Measurements from ENCODE around the gene SH3RF3.

Gene SH3RF3

GRCh38 chr2:109237792-109238191 is 108.8 kb downstream of the SH3RF3 start:
- TF ChIP-seq GATA3 (IDR thresholded peaks at IDR 0.05; ENCODE audit: low read depth, low read length) (no peak), GATA2 (IDR thresholded peaks at IDR 0.05; ENCODE audit: low read depth, low read length) (no peak)

- no peak for TF ChIP-seq GATA3 (IDR thresholded peaks at IDR 0.05; ENCODE audit: low read depth, low read length)
- no peak for TF ChIP-seq GATA2 (IDR thresholded peaks at IDR 0.05; ENCODE audit: low read depth, low read length)
These were observed 109.6 kb downstream of the SH3RF3 start for GRCh38 chr2:109238580-109238979.

- TF ChIP-seq GATA3 (IDR thresholded peaks at IDR 0.05; ENCODE audit: low read depth, low read length) = no peak
- no peak for TF ChIP-seq GATA2 (IDR thresholded peaks at IDR 0.05; ENCODE audit: low read depth, low read length)
These were observed 110.7 kb downstream of the SH3RF3 start for GRCh38 chr2:109239720-109240119.

- TF ChIP-seq GATA2 (IDR thresholded peaks at IDR 0.05; ENCODE audit: low read depth, low read length) = no peak
- TF ChIP-seq GATA3 (IDR thresholded peaks at IDR 0.05; ENCODE audit: low read depth, low read length) = no peak
These were observed 113.2 kb downstream of the SH3RF3 start for GRCh38 chr2:109242210-109242653.

- TF ChIP-seq GATA3 (IDR thresholded peaks at IDR 0.05; ENCODE audit: low read depth, low read length) (no peak), GATA2 (IDR thresholded peaks at IDR 0.05; ENCODE audit: low read depth, low read length) (no peak)
These were observed 113.8 kb downstream of the SH3RF3 start for GRCh38 chr2:109242654-109243331.

- no peak for TF ChIP-seq GATA2 (IDR thresholded peaks at IDR 0.05; ENCODE audit: low read depth, low read length)
- TF ChIP-seq GATA3 (IDR thresholded peaks at IDR 0.05; ENCODE audit: low read depth, low read length) = no peak
These were observed 114.7 kb downstream of the SH3RF3 start for GRCh38 chr2:109243526-109244303.

DNA sequence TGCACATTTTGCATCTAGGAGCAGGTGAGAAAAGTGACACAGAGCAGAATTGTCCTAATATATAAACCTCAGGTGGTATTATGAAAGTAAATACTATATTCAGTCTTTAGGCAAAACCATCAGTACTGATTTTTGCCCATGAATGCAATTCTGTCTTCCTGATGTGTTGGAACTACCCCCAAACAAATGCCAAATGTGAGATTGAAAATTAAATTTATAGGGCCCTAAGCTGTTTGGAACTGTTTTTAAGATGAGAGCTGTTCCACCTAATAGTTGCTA is 115.2 kb downstream of the SH3RF3 start:
- TF ChIP-seq GATA2 (IDR thresholded peaks at IDR 0.05; ENCODE audit: low read depth, low read length) = no peak
- no peak for TF ChIP-seq GATA3 (IDR thresholded peaks at IDR 0.05; ENCODE audit: low read depth, low read length)

DNA sequence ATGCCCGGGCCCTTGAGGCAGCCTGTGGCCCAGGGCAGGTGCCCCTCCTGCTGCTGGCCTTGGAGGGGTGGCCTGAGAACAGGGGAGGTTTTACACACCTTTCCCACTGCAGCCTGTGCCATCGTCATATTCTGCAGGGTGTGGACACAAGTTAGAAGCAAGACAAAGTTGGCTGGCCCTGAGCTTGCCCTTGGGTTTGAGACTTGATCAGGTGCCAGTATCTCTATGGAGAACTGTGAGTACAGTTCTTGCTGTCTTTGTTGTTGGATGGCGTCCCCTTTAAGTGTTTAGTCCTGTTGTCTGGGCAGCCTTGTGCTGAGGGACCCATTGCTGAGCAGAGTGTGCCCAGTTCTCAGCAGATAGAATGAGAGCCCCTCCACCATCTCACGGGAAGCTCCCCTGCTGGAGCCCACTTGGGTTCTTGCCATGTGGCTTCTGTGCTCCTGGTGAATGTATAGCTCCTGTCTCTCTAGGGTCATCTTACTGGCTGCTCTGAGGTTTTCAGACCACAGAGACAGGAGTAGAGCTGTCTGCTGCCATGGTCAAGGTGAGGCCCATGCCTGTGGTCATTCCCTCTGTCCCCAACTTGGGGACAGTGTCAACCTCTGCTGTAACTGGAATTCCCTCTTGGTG is 115.9 kb downstream of the SH3RF3 start:
- TF ChIP-seq GATA2 (IDR thresholded peaks at IDR 0.05; ENCODE audit: low read depth, low read length) = no peak
- no peak for TF ChIP-seq GATA3 (IDR thresholded peaks at IDR 0.05; ENCODE audit: low read depth, low read length)

- TF ChIP-seq GATA3 (IDR thresholded peaks at IDR 0.05; ENCODE audit: low read depth, low read length) = no peak
- no peak for TF ChIP-seq GATA2 (IDR thresholded peaks at IDR 0.05; ENCODE audit: low read depth, low read length)
These were observed 117.2 kb downstream of the SH3RF3 start for GRCh38 chr2:109246176-109246575.

GRCh38 chr2:109246616-109247015 is 117.6 kb downstream of the SH3RF3 start:
- TF ChIP-seq GATA3 (IDR thresholded peaks at IDR 0.05; ENCODE audit: low read depth, low read length) = no peak
- no peak for TF ChIP-seq GATA2 (IDR thresholded peaks at IDR 0.05; ENCODE audit: low read depth, low read length)

DNA sequence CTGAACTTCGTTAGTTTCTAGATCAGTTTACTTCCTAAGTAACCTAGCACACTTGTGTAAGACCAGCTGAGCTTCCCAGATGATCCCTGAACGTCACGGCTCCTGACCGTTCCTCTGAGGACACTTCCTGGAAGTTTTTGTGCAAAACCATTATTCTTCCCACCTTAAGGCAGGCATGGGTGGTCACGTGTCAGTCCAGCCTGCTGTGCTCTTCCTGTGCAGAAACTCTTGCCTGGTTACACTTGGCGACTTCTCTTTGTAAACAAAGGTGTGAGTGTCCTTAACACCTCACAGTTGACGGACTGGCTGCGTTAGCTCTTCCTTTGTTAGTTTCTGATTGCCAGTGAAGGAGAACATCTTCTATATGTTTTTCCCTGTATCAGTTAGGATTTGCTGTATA is 118.3 kb downstream of the SH3RF3 start:
- no peak for TF ChIP-seq GATA2 (IDR thresholded peaks at IDR 0.05; ENCODE audit: low read depth, low read length)
- no peak for TF ChIP-seq GATA3 (IDR thresholded peaks at IDR 0.05; ENCODE audit: low read depth, low read length)

DNA sequence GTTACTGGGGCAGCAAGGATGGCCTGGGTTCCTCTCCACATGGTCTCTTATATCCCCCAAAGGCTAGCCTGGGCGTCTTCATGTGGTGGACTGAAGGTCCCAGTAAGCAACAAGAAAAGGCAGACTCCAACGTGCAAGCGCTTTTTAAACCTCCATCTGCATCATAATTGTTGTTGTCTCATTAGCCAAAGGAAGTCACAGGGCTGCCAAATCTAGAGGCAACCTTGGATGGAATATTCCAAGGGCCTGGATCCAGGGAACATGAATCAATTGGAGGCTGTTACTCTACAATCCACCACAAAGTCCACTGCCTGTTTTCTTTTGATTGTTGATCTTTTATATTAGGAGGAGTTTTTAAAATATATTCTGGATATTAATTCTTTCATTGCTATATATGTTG is 118.8 kb downstream of the SH3RF3 start:
- TF ChIP-seq GATA2 (IDR thresholded peaks at IDR 0.05; ENCODE audit: low read depth, low read length) (no peak), GATA3 (IDR thresholded peaks at IDR 0.05; ENCODE audit: low read depth, low read length) (no peak)

GRCh38 chr2:109248590-109248989 is 119.6 kb downstream of the SH3RF3 start:
- TF ChIP-seq GATA3 (IDR thresholded peaks at IDR 0.05; ENCODE audit: low read depth, low read length) (no peak), GATA2 (IDR thresholded peaks at IDR 0.05; ENCODE audit: low read depth, low read length) (no peak)

- TF ChIP-seq GATA2 (IDR thresholded peaks at IDR 0.05; ENCODE audit: low read depth, low read length) = no peak
- no peak for TF ChIP-seq GATA3 (IDR thresholded peaks at IDR 0.05; ENCODE audit: low read depth, low read length)
These were observed 124.2 kb downstream of the SH3RF3 start for GRCh38 chr2:109253217-109253616.
